Midbrain (tissue), 1 donor: ENCODE results near the gene DTYMK.
A peak's percentile ranks its signal among the peaks of the same experiment; 100 is the strongest.

Experiments
- DNase-seq: peaks from one replicate; lab custom pipeline; 2025; lab: John Stamatoyannopoulos, UW

DTYMK gene

GRCh38 chr2:241703032-241703604 is 16.5 kb upstream of the DTYMK start:
- DNase-seq = no peak

- peak; percentile 90 for DNase-seq
Observed at GRCh38 chr2:241702155-241703031, 15.8 kb upstream of the DTYMK start.

- DNase-seq = peak; percentile 93
Observed at GRCh38 chr2:241701399-241702154, 15.0 kb upstream of the DTYMK start, which contains the start of gene ING5. ING5 (plus strand) TSS chr2:241702039; CDS start chr2:241702066, 27 bp downstream.

- no peak for DNase-seq
Observed at GRCh38 chr2:241701149-241701398, 14.5 kb upstream of the DTYMK start.

GRCh38 chr2:241695651-241696050 is 9.0 kb upstream of the DTYMK start:
- no peak for DNase-seq

GRCh38 chr2:241692448-241692847 is 5.8 kb upstream of the DTYMK start:
- DNase-seq = no peak

GRCh38 chr2:241690202-241690717 is 3.6 kb upstream of the DTYMK start:
- no peak for DNase-seq

GRCh38 chr2:241689306-241689705 is 2.7 kb upstream of the DTYMK start:
- no peak for DNase-seq

GRCh38 chr2:241686324-241686649 is 328 bp downstream of the DTYMK start:
- no peak for DNase-seq

GRCh38 chr2:241680827-241681599 is 5.6 kb downstream of the DTYMK start:
- no peak for DNase-seq

GRCh38 chr2:241680044-241680443 is 6.6 kb downstream of the DTYMK start:
- no peak for DNase-seq

GRCh38 chr2:241678784-241679540 is 7.7 kb downstream of the DTYMK start:
- DNase-seq = no peak

GRCh38 chr2:241678307-241678706 is 8.3 kb downstream of the DTYMK start:
- DNase-seq = no peak

- no peak for DNase-seq
Observed at GRCh38 chr2:241677392-241677791, 9.2 kb downstream of the DTYMK start.

- DNase-seq = no peak
Observed at GRCh38 chr2:241676665-241677064, 9.9 kb downstream of the DTYMK start.

GRCh38 chr2:241675885-241676284 is 10.7 kb downstream of the DTYMK start:
- DNase-seq = no peak

GRCh38 chr2:241673797-241674725 is 12.6 kb downstream of the DTYMK start:
- DNase-seq = no peak

- DNase-seq = no peak
Observed at GRCh38 chr2:241673189-241673663, 13.4 kb downstream of the DTYMK start.

- DNase-seq = no peak
Observed at GRCh38 chr2:241672243-241673188, 14.1 kb downstream of the DTYMK start.
